Measurements from ENCODE around the gene SHISA7.

The SHISA7 gene

DNA sequence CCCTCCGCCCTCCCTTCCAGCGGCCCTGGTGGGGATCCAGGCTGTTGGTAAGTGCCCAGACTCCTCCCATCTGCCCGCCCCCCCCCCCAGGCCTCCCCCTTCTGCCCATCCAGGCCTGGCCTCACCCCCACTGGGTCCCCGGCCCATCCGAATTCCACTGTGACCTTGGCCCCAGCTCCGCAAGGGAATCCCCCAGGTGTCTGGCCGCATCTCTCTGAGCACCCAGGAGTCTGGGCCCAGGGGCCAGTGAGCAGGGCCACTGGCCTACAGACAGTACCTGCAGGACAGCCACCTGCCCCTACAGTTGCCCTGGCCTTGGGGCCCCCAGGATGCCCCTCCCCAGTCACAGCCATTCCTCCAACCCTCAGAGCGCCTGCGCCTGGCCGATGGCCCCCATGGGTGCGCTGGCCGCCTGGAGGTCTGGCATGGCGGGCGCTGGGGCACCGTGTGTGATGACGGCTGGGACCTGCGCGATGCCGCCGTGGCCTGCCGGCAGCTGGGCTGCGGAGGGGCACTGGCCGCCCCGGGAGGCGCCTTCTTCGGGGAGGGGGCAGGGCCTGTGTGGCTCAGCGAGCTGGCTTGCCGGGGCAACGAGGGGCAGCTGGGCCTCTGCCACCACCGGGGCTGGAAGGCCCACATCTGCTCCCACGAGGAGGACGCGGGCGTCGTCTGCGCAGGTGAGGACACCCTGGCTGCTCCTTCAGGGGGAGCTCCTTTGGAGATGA lies 46.0 kb upstream of the SHISA7 start:
- TF ChIP-seq, protein P1, sequence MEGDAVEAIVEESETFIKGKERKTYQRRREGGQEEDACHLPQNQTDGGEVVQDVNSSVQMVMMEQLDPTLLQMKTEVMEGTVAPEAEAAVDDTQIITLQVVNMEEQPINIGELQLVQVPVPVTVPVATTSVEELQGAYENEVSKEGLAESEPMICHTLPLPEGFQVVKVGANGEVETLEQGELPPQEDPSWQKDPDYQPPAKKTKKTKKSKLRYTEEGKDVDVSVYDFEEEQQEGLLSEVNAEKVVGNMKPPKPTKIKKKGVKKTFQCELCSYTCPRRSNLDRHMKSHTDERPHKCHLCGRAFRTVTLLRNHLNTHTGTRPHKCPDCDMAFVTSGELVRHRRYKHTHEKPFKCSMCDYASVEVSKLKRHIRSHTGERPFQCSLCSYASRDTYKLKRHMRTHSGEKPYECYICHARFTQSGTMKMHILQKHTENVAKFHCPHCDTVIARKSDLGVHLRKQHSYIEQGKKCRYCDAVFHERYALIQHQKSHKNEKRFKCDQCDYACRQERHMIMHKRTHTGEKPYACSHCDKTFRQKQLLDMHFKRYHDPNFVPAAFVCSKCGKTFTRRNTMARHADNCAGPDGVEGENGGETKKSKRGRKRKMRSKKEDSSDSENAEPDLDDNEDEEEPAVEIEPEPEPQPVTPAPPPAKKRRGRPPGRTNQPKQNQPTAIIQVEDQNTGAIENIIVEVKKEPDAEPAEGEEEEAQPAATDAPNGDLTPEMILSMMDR (IDR thresholded peaks at IDR 0.05; ENCODE audit: borderline replicate concordance, control extremely low read depth, extremely low read depth, insufficient read depth, missing control alignments): no peak
- in situ Hi-C loops (cut with MboI; ENCODE audit: low sequenced_read_pairs, unreplicated experiment): no loop called here
- DNase-seq (ENCODE audit: low spot score): no peak

DNA sequence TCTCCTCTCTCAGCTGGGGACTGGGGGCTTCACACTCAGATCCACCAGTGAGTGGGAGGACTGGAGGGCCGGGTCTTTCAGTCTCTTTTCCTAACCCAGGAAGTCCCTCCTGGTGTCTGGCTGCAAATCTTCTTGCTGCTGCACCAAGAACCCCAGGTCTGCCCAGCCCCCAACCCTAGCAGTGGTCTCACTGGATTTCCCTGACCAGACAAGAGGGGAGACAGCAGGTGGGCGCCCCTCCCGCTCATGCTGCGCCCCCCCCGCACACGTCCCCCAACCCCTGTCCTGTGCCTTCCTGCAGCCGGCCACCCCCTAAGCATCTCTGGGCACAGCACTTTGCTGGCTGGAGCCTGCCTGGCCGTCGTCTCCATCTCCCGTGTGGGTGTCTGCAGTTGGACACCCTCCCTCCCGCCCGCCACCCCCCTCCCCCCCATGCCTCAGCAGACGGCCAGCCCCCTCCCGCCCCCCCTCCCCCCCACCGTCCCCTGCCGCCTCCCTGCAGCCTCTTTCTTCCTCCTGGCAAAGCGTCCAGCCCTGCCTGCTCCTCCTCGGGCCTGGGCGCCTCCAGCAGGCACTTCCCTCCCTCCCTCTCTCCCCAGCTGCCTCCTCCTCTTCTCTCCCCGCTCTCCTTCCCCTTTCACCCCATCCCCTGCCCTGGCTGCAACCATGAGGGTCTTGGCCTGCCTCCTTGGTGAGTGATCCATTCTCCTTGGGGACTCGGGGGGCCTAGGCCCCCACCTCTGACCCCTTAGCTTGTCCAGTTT lies 45.0 kb upstream of the SHISA7 start, which contains the start of gene SSC5D:
Gene SSC5D, plus strand, starts transcription at position 513 of the 764 bp plus-strand sequence. Its CDS starts 154 bp downstream, at position 667.
- TF ChIP-seq, protein P1 (IDR thresholded peaks at IDR 0.05; ENCODE audit: borderline replicate concordance, control extremely low read depth, extremely low read depth, insufficient read depth, missing control alignments): no peak
- no peak for DNase-seq (ENCODE audit: low spot score)
- in situ Hi-C loops (cut with MboI; ENCODE audit: low sequenced_read_pairs, unreplicated experiment): no loop called here

DNA sequence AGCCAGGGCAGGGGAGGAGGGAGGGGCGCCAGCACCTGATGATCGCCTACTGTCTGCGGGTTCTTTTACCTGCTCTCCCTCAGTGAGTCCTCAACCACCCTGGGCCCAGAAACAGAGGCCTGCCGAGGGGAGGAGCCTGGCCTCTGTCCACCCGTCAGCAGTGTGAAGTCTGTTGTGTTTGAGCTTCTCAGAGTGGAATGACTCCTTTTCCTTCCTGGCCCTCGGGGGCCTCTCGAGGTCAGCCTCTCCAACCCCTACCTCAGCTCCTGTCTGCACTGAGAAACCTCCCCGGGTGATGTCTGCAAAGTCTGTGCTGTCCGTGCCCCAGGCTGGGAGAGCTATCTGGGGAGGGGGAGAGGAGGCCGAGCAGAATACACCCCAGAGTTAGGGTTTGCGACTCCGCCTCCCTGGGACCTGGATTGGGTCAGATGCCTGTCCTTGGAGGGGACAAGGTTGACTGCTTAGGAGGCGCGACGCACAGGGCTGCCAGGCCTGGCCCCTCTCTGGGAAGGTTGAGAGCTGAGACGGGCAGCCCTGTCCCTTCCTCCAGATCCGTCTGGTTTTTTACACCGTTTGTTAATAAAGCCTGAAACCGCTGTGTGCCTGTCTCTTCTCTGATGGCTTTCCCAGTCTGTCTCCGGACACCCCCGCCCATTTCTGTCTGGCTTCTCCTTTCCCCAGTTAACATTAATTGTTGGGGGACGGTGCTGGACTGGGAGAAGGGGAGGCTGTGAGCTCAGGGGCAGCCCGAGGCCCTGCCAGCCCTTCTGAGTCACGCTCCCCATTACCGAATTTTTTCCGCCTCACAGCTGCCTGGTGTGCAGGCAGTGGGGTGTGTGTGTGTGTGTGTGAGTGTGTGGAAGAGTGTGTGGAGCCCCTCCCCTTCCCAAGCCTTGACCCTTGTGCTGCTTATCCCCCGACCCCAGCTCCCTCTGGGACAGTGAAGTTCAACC lies 44.1 kb upstream of the SHISA7 start:
- no peak for DNase-seq (ENCODE audit: low spot score)
- TF ChIP-seq, protein P1 (IDR thresholded peaks at IDR 0.05; ENCODE audit: borderline replicate concordance, control extremely low read depth, extremely low read depth, insufficient read depth, missing control alignments): no peak
- in situ Hi-C loops (cut with MboI; ENCODE audit: low sequenced_read_pairs, unreplicated experiment): no loop called here

DNA sequence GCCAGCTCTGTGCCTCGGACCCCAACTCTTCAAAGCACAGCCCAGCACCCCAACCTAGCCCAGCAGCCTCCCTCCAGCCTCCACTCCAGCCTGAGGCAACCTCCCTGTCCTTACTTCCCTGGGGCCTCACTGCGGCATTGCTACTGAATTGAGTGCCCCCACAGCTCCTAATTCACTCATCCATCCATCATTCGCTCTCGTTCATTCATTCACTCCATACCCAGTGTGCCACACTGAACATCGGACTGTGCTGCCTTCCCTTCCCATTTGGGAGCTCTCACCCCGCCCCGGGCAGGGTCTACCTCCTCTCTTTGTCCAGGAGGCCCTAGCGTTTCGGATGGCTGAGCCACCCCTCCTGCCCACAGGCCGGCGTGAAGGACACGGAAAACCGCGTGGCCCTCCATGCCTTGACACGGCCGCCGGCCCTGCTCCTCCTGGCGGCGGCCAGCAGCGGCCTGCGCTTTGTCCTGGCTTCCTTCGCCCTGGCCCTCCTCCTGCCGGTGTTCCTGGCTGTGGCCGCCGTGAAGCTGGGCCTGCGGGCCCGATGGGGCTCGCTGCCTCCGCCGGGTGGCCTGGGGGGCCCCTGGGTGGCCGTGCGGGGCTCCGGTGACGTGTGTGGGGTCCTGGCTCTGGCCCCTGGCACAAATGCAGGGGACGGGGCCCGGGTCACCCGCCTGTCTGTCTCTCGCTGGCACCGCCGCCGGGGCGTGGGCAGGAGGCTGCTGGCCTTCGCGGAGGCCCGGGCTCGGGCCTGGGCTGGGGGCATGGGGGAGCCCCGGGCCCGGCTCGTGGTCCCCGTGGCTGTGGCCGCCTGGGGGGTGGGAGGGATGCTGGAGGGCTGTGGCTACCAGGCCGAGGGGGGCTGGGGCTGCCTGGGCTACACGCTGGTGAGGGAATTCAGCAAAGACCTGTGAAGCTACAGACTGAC lies 43.2 kb upstream of the SHISA7 start:
- in situ Hi-C loops (cut with MboI; ENCODE audit: low sequenced_read_pairs, unreplicated experiment): no loop called here
- TF ChIP-seq, protein P1 (IDR thresholded peaks at IDR 0.05; ENCODE audit: borderline replicate concordance, control extremely low read depth, extremely low read depth, insufficient read depth, missing control alignments): no peak
- DNase-seq (ENCODE audit: low spot score): no peak

DNA sequence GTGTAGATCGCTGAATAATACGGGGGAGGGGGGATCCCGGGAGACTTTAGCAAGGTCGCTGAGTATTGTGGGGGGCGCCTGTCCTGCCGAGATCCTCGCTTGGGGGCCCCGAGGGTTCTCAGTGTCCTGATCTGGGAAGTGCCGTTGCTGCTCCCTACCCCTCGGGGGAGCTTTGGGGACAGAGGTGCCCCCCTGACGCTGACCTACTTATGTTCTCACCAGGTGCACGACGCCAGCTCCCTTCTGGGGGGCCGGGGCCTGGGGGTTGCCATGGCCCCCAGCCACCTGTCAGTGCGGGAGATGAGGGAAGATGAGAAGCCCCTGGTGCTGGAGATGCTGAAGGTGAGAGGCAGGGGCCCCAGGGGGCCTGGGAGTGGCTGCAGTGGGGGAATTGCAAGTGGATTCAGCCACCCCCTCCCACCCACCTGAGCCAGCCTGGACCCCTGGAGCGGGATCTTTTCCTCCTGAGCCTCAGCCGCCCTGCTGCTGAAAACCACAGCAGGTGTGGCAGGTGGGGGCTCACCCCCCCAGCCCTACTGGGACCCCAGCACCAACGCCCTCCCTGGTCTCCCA lies 42.4 kb upstream of the SHISA7 start:
- DNase-seq (ENCODE audit: low spot score): no peak
- TF ChIP-seq, protein P1 (IDR thresholded peaks at IDR 0.05; ENCODE audit: borderline replicate concordance, control extremely low read depth, extremely low read depth, insufficient read depth, missing control alignments): no peak
- in situ Hi-C loops (cut with MboI; ENCODE audit: low sequenced_read_pairs, unreplicated experiment): no loop called here

Measured in GM13976 (cell line).